ENCODE measurements around the gene KDSR. TPM values are rescaled to one million over a fixed set of nuclear protein-coding genes. Genes with fewer than 3 reads are reported as not detected.

The KDSR gene
- polyA plus RNA-seq, 3 donors = 9.6 to 38.5 (median 29.9) TPM

- no peak overlapping the region for H3K4me2 ChIP-seq (replicated peaks; ENCODE audit: extremely low read depth, low read length, poor library complexity, severe bottlenecking)
- WGBS (ENCODE audit: insufficient coverage) = no CpG with 5 or more reads among the region's 3 CpGs
- H4K20me1 ChIP-seq (ENCODE audit: insufficient read depth, low read length) = no peaks in the 10 kb centered on the region
- no peak overlapping the region for H3K27ac ChIP-seq (ENCODE audit: low read depth in 1 of 2, low read length in 2 of 2)
- H3K4me3 ChIP-seq (replicated peaks in 1 of 3; ENCODE audit: low read depth in 2 of 3, low read length in 3 of 3) = no peak overlapping the region
- peaks cover 92 to 99% of the 10 kb centered on the region in 2 donors for H3K36me3 ChIP-seq (replicated peaks in 1 of 2; ENCODE audit: control insufficient read depth in 1 of 2, insufficient read depth in 2 of 2, low read length in 2 of 2)
- no peak overlapping the region for H3K4me3 Mint-ChIP-seq
- peaks cover 66 to 92% of the 10 kb centered on the region in 2 donors for H3K36me3 Mint-ChIP-seq
- H3K4me1 Mint-ChIP-seq = no peaks in the 10 kb centered on the region
- no peak overlapping the region for H3K9ac ChIP-seq (ENCODE audit: insufficient read depth, low read length, poor library complexity, severe bottlenecking)
- DNase-seq = no peak
- TF ChIP-seq CTCF (IDR thresholded peaks at IDR 0.05) = no peak
- peak overlapping the region in 1 of 7 donors; percentile 7 for H3K27ac Mint-ChIP-seq
- no peak overlapping the region for H2AFZ ChIP-seq (ENCODE audit: insufficient read depth, low read depth, low read length, poor library complexity, severe bottlenecking)
- no peaks in the 10 kb centered on the region for H3K9me3 ChIP-seq (replicated peaks in 1 of 2; ENCODE audit: control insufficient read depth in 1 of 2, insufficient read depth in 1 of 2, low read length in 2 of 2)
- no peaks in the 10 kb centered on the region for H3K27me3 Mint-ChIP-seq (ENCODE audit: low read depth in 3 of 3)
- no peaks in the 10 kb centered on the region for H3K79me2 ChIP-seq (ENCODE audit: insufficient read depth, low read length)
- no peaks in the 10 kb centered on the region for H3K4me1 ChIP-seq (ENCODE audit: control insufficient read depth in 1 of 2, insufficient read depth in 2 of 2, low read length in 2 of 2)
- intact Hi-C loops (cut with micrococcal nuclease) = no loop called here
- no peaks in the 10 kb centered on the region for H3K27me3 ChIP-seq (ENCODE audit: control insufficient read depth in 2 of 2, insufficient read depth in 2 of 2, low read length in 2 of 2)
- H3K9me3 Mint-ChIP-seq = no peaks in the 10 kb centered on the region
Measured at GRCh38 chr18:63394954-63395353, 27.9 kb upstream of the KDSR start.

DNA sequence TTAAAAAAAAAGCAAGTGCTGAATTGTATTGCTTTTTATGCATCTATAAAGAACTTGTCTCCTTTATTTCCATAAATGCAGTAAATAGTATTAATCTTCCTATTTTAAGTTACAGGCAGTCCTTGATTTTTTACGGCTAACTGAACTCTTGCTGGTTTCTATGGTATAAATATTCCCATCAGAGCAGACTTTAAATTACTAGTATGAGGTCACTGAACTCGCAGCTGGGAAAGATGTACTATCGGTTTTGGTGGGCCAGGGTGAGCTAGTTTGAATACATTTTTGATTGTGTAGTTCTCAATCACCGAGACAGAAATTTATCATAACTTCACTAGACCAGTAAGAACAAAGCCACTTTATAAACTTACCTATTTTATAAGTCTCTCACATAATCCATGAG, 20.9 kb upstream of the KDSR start:
- peaks cover 2 to 6% (median 4%) of the 10 kb centered on the region in 7 donors for H3K9me3 Mint-ChIP-seq
- Histone ChIP-seq H2AFZ (ENCODE audit: insufficient read depth, low read depth, low read length, poor library complexity, severe bottlenecking) (no peak overlapping the region), H3K4me1 (ENCODE audit: control insufficient read depth in 1 of 2, insufficient read depth in 2 of 2, low read length in 2 of 2) (no peaks in the 10 kb centered on the region), H3K9me3 (replicated peaks in 1 of 2; ENCODE audit: control insufficient read depth in 1 of 2, insufficient read depth in 1 of 2, low read length in 2 of 2) (peaks cover 3 to 4% of the 10 kb centered on the region in 2 donors), H3K36me3 (replicated peaks in 1 of 2; ENCODE audit: control insufficient read depth in 1 of 2, insufficient read depth in 2 of 2, low read length in 2 of 2) (peaks cover 37 to 66% of the 10 kb centered on the region in 2 donors), H4K20me1 (ENCODE audit: insufficient read depth, low read length) (no peaks in the 10 kb centered on the region), H3K9ac (ENCODE audit: insufficient read depth, low read length, poor library complexity, severe bottlenecking) (no peak overlapping the region), H3K4me2 (replicated peaks; ENCODE audit: extremely low read depth, low read length, poor library complexity, severe bottlenecking) (no peak overlapping the region), H3K4me3 (replicated peaks in 1 of 3; ENCODE audit: low read depth in 2 of 3, low read length in 3 of 3) (no peak overlapping the region), H3K79me2 (ENCODE audit: insufficient read depth, low read length) (no peaks in the 10 kb centered on the region), H3K27ac (ENCODE audit: low read depth in 1 of 2, low read length in 2 of 2) (no peak overlapping the region), H3K27me3 (ENCODE audit: control insufficient read depth in 2 of 2, insufficient read depth in 2 of 2, low read length in 2 of 2) (no peaks in the 10 kb centered on the region)
- DNase-seq = no peak
- H3K27ac Mint-ChIP-seq = no peak overlapping the region
- H3K4me1 Mint-ChIP-seq = no peaks in the 10 kb centered on the region
- no peak overlapping the region for H3K4me3 Mint-ChIP-seq
- 100% methylated on average over 1 of the region's 4 CpGs for WGBS (ENCODE audit: insufficient coverage)
- TF ChIP-seq CTCF (IDR thresholded peaks at IDR 0.05) = no peak
- H3K36me3 Mint-ChIP-seq = peaks cover 44 to 76% of the 10 kb centered on the region in 2 donors
- intact Hi-C loops (cut with micrococcal nuclease) = no loop called here
- no peaks in the 10 kb centered on the region for H3K27me3 Mint-ChIP-seq (ENCODE audit: low read depth in 3 of 3)

All from CD14-positive monocyte (primary cell).